CD8-positive, alpha-beta memory T cell (primary cell): Measurements from ENCODE around the gene ZP1. TPM values are rescaled to one million over a fixed set of nuclear protein-coding genes. Genes with fewer than 3 reads are reported as not detected.

Experiments
- CTCF ChIA-PET: fragments of 350-600 bp; sonication (Branson Sonifier 250); formaldehyde crosslinking; loops from one replicate; lab custom pipeline; 2021; ENCODE audit warnings: antibody characterized with exemption; lab: Charles Lee
- POLR2A ChIA-PET: fragments of 350-600 bp; sonication (Branson Sonifier 250); formaldehyde crosslinking; loops from one replicate; lab custom pipeline; 2021; ENCODE audit warnings: antibody characterized with exemption; lab: Charles Lee
- DNase-seq, 5 donors: peaks; one replicate each; pipeline versions ENCODE4 v3.0.0 to v3.0.0-alpha.2; 2020 to 2022; ENCODE audit warnings: mixed read lengths in 1 of 5
- H3K27ac ChIP-seq: one replicate; pipeline ENCODE4 v1.7.0; 2013; ENCODE audit warnings: low read depth, mild to moderate bottlenecking, low read length, moderate library complexity
- H3K27me3 ChIP-seq: 2 replicates; pipeline ENCODE4 v1.7.0; 2013; ENCODE audit warnings: low read length, mild to moderate bottlenecking; ENCODE audit not compliant: insufficient read depth, poor library complexity, severe bottlenecking
- H3K36me3 ChIP-seq: 2 replicates; pipeline ENCODE4 v1.7.0; 2013; ENCODE audit warnings: mild to moderate bottlenecking, low read length, moderate library complexity; ENCODE audit not compliant: insufficient read depth
- H3K4me1 ChIP-seq: 2 replicates; pipeline ENCODE4 v1.7.0; 2013; ENCODE audit warnings: mild to moderate bottlenecking, low read length, moderate library complexity; ENCODE audit not compliant: insufficient read depth
- H3K4me3 ChIP-seq: 2 replicates; pipeline ENCODE4 v1.7.0; 2013; ENCODE audit warnings: mild to moderate bottlenecking, low read length
- H3K9me3 ChIP-seq: 2 replicates; pipeline ENCODE4 v1.7.0; 2013; ENCODE audit warnings: mild to moderate bottlenecking, low read length
- H3K27ac Mint-ChIP-seq, 8 donors: one replicate each; pipeline ENCODE4 v1.8.0; 2020 to 2021; ENCODE audit warnings: mixed read lengths in 8 of 8, mild to moderate bottlenecking in 6 of 8, inconsistent platforms in 3 of 8, moderate library complexity in 3 of 8
- H3K27me3 Mint-ChIP-seq, 2 donors: one replicate each; pipeline ENCODE4 v1.8.0; 2020 to 2021; ENCODE audit warnings: mixed read lengths in 2 of 2, mild to moderate bottlenecking in 1 of 2, moderate library complexity in 1 of 2
- H3K36me3 Mint-ChIP-seq, 3 donors: one replicate each; pipeline ENCODE4 v1.8.0; 2020 to 2021; ENCODE audit warnings: mixed read lengths in 3 of 3, inconsistent platforms in 1 of 3, mild to moderate bottlenecking in 1 of 3
- H3K4me1 Mint-ChIP-seq, 3 donors: one replicate each; pipeline ENCODE4 v1.8.0; 2020 to 2021; ENCODE audit warnings: mixed read lengths in 3 of 3, inconsistent platforms in 1 of 3, mild to moderate bottlenecking in 1 of 3
- H3K4me3 Mint-ChIP-seq, 7 donors: one replicate each; pipeline ENCODE4 v1.8.0; 2020 to 2021; ENCODE audit warnings: mixed read lengths in 7 of 7, mild to moderate bottlenecking in 6 of 7, moderate library complexity in 4 of 7, inconsistent platforms in 2 of 7
- H3K9me3 Mint-ChIP-seq, 5 donors: one replicate each; pipeline ENCODE4 v1.8.0; 2020 to 2022; ENCODE audit warnings: mixed read lengths in 5 of 5, mild to moderate bottlenecking in 3 of 5, moderate library complexity in 2 of 5, inconsistent platforms in 1 of 5
- polyA plus RNA-seq: library from polyadenylated mRNA; unstranded; fragments of 300-500 nt; fragmentation: Illumina TruSeq; gene quantifications from one replicate; pipeline ENCODE4 v1.2.3, GENCODE V29; 2021
- total RNA-seq, 2 experiments: library from RNA; stranded (reverse); gene quantifications; one replicate each; pipeline ENCODE4 v1.2.3, GENCODE V29; 2021

ZP1 gene
- total and polyA plus RNA-seq, 3 experiments from 2014 or later, result 0.22 TPM; not detected in 2

DNA sequence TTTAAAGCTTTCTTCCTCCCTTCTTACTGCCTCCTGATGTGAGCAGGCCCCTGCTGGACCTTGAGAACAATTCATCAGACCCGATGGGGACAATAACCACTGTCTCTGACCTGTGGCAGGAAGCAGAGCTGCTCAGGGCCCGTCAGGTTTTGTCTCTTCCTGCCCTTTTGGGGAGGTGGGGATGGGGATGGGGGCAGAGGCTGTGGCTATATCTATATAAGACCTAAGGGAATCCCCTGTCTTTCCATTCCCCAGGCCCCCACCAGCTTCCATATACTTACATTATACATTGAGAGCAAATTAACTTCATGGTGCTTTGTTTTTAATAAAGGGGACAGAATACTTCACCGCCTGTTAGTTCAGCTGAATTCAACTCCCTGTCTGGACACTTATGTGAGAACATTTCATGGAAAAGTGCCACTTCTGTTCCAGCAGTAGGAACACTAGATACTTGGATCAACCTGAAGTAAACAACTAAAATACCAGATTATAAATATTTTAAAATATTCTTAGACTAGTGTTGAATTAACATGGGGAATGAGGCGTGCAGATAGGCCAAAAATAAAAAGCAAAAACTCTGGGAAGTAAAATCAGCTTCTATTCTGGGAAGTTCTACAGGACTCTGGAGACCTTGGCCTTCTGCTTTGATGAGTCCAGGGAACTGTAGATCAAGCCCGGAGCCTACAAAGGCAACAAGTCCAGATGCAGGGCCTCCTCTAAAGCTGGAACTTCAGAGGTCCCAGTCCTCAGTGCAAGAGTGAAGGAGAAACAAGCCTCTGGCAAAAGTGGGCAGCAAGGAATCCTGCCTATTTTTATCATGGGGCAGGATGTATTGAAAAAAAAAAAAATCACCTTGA is 11.1 kb downstream of the ZP1 start:
- H3K27ac ChIP-seq, result no peak overlapping the region
- no peaks in the 10 kb centered on the region for H3K27me3 ChIP-seq
- H3K9me3 ChIP-seq, result no peaks in the 10 kb centered on the region
- Mint-ChIP-seq H3K27me3 (no peaks in the 10 kb centered on the region), H3K36me3 (peaks cover 0 to 59% (median 16%) of the 10 kb centered on the region in 3 donors), H3K27ac (peak overlapping the region in 2 of 8 donors; percentile 18 to 69), H3K9me3 (no peaks in the 10 kb centered on the region), H3K4me3 (no peak overlapping the region), H3K4me1 (peaks cover 0 to 9% (median 5%) of the 10 kb centered on the region in 3 donors)
- H3K4me3 ChIP-seq, result no peak overlapping the region
- H3K4me1 ChIP-seq, result peaks cover under 1% of the 10 kb centered on the region
- CTCF ChIA-PET, result interaction anchor here (1.0 to 1.6 kb wide), 2 partner anchors 9 to 23 kb away, joined by 3 read pairs; no protein-coding TSS in a partner anchor
- H3K36me3 ChIP-seq, result peaks cover 10% of the 10 kb centered on the region
- POLR2A ChIA-PET, result interaction anchor here (0.9 kb wide), 1 partner anchor 10 kb away, joined by 3 read pairs; no protein-coding TSS in a partner anchor
- DNase-seq, result no peak

DNA sequence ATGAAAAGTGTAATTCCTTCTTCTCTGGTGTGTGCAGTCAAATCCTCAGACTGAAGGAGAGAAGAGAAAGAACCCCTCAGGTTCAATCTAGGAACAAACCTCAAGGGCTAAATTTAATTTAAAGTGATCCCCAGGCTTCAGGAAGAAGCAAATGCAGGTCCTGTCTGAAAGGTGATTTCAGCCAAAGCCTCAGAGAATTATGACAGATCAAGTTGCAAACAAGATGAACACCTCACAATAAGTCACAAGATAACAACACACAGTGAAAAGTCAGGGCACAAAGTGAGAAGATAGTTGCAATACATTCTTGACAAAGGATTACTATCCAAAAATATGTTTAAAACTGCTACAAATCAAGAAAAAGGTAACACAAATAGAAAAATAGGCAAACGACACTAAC is 11.8 kb downstream of the ZP1 start:
- H3K4me1 ChIP-seq, result no peaks in the 10 kb centered on the region
- H3K4me3 ChIP-seq, result no peak overlapping the region
- H3K4me1 Mint-ChIP-seq, result peaks cover 2 to 8% (median 3%) of the 10 kb centered on the region in 3 donors
- no peaks in the 10 kb centered on the region for H3K27me3 ChIP-seq
- H3K27me3 Mint-ChIP-seq, result no peaks in the 10 kb centered on the region
- DNase-seq, result no peak
- CTCF ChIA-PET, result interaction anchor here (1.0 to 1.6 kb wide), 2 partner anchors 8 to 22 kb away, joined by 3 read pairs; no protein-coding TSS in a partner anchor
- no peaks in the 10 kb centered on the region for H3K9me3 ChIP-seq
- H3K4me3 Mint-ChIP-seq, result no peak overlapping the region
- H3K36me3 Mint-ChIP-seq, result peaks cover 0 to 65% (median 19%) of the 10 kb centered on the region in 3 donors
- POLR2A ChIA-PET, result no interaction called here
- H3K27ac ChIP-seq, result no peak overlapping the region
- no peaks in the 10 kb centered on the region for H3K9me3 Mint-ChIP-seq
- H3K36me3 ChIP-seq, result peaks cover 10% of the 10 kb centered on the region
- no peak overlapping the region for H3K27ac Mint-ChIP-seq

DNA sequence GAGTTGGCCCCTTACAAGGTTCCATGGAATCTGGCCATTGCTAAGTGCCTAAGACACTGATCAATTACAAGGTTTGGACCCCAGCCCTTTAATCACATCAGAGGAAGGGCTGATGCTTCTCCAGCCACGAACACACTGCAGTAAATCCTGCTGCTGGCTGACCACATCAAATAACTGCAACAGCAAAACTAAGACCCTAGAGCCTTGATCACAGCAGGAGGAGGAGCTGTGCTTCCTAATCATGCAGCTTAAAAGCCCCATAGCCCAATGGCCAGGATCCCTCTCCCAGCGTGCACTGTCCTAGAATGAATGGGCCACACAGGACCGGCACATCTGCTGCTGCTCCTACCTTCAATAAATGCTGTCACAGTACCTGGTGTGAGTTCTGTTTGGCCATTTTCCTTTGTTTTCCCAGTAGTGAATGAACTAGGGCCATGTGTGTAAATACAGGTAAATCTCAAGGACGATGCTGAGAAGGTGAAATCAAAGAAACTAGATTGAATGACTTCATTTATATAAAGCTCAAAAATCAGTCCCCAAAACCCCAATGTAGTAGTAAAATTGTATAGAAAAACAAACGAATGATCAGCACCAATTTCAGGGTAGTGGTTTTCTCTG is 12.7 kb downstream of the ZP1 start:
- ChIA-PET CTCF (no interaction called here), POLR2A (no interaction called here)
- H3K4me3 ChIP-seq, result no peak overlapping the region
- H3K4me3 Mint-ChIP-seq, result no peak overlapping the region
- H3K4me1 ChIP-seq, result no peaks in the 10 kb centered on the region
- H3K36me3 Mint-ChIP-seq, result peaks cover 0 to 67% (median 21%) of the 10 kb centered on the region in 3 donors
- no peaks in the 10 kb centered on the region for H3K9me3 Mint-ChIP-seq
- H3K27ac ChIP-seq, result no peak overlapping the region
- H3K27me3 Mint-ChIP-seq, result no peaks in the 10 kb centered on the region
- H3K9me3 ChIP-seq, result no peaks in the 10 kb centered on the region
- H3K27me3 ChIP-seq, result no peaks in the 10 kb centered on the region
- H3K27ac Mint-ChIP-seq, result peak overlapping the region in 1 of 8 donors; percentile 29
- H3K4me1 Mint-ChIP-seq, result peaks cover 0 to 6% (median 2%) of the 10 kb centered on the region in 3 donors
- no peak for DNase-seq
- H3K36me3 ChIP-seq, result peaks cover 10% of the 10 kb centered on the region

DNA sequence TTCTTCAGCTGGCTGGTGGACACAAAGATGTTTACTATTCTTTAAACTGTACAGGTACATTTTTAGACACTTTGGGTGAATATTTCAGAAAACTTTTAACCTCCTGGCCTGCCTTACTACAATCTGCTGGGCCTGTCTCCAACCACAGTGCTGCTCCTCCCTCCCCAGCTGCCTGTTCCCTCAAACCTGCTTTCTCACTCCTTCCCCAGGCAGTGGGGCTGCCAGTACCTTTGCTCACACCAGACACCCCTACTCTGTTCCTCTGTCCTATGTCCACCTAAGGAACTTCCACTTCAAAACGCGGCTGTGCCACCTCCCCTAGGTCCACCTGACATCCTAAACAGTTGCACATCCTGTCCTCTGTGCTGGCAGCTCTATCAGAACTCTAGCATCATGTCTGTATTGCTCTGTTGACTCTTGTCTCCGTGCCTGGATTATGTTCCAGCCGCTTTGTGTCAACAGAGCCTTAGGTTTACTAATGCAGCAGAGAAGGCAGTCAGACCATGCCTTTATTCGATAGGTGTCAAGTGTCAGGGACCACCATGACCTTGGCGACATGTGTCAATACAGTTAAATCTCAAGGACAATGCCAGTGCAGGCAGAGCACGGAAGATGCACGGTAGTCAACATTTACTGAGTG is 13.4 kb downstream of the ZP1 start:
- Histone ChIP-seq H3K27me3 (no peaks in the 10 kb centered on the region), H3K4me1 (no peaks in the 10 kb centered on the region), H3K4me3 (no peak overlapping the region), H3K36me3 (peaks cover 10% of the 10 kb centered on the region), H3K9me3 (no peaks in the 10 kb centered on the region), H3K27ac (no peak overlapping the region)
- peak overlapping the region in 4 of 8 donors; percentile 3 to 83 (median 52) for H3K27ac Mint-ChIP-seq
- CTCF ChIA-PET, result no interaction called here
- H3K4me1 Mint-ChIP-seq, result peaks cover 0 to 6% (median 2%) of the 10 kb centered on the region in 3 donors
- H3K9me3 Mint-ChIP-seq, result no peaks in the 10 kb centered on the region
- H3K36me3 Mint-ChIP-seq, result peaks cover 0 to 66% (median 21%) of the 10 kb centered on the region in 3 donors
- no peak for DNase-seq
- H3K27me3 Mint-ChIP-seq, result no peaks in the 10 kb centered on the region
- POLR2A ChIA-PET, result no interaction called here
- H3K4me3 Mint-ChIP-seq, result no peak overlapping the region

DNA sequence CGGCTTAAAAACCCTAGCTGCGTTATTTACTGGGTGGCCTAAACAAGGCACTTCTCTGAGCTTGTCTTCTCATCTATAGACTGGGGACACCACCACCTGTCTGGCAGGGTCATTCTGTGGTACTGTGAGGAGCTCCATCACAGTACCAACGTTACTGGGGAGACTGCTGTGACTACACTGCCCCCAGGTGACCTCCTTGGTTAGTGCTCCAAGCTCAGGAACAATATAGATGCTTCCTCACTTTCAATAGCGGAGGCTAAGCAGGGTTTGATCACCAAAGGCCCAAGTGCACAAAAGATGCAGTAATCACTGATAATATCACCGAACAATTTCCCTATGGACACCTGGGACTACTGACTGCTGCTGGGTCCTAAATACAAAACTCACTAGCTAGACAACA is 20.2 kb downstream of the ZP1 start:
- ChIA-PET POLR2A (interaction anchor here (0.6 to 1.0 kb wide), 5 partner anchors 19 to 112 kb away, joined by 3 to 5 read pairs (median 3); no protein-coding TSS in a partner anchor), CTCF (interaction anchor here (0.9 to 4.9 kb wide), 18 partner anchors 9 to 112 kb away, joined by 3 to 64 read pairs (median 4); partner anchors contain the start of genes PRPF19, PTGDR2 and ZP1)
- H3K27ac Mint-ChIP-seq, result peak overlapping the region in 5 of 8 donors; percentile 7 to 74 (median 48)
- Histone ChIP-seq H3K4me3 (no peak overlapping the region), H3K27ac (no peak overlapping the region), H3K4me1 (no peaks in the 10 kb centered on the region), H3K9me3 (no peaks in the 10 kb centered on the region), H3K36me3 (no peaks in the 10 kb centered on the region), H3K27me3 (no peaks in the 10 kb centered on the region)
- peak in 1 of 5 donors; percentile 38 for DNase-seq
- peaks cover 14 to 70% (median 15%) of the 10 kb centered on the region in 3 donors for H3K36me3 Mint-ChIP-seq
- no peaks in the 10 kb centered on the region for H3K27me3 Mint-ChIP-seq
- H3K4me1 Mint-ChIP-seq, result peaks cover 6 to 8% (median 8%) of the 10 kb centered on the region in 3 donors
- H3K4me3 Mint-ChIP-seq, result no peak overlapping the region
- no peaks in the 10 kb centered on the region for H3K9me3 Mint-ChIP-seq

DNA sequence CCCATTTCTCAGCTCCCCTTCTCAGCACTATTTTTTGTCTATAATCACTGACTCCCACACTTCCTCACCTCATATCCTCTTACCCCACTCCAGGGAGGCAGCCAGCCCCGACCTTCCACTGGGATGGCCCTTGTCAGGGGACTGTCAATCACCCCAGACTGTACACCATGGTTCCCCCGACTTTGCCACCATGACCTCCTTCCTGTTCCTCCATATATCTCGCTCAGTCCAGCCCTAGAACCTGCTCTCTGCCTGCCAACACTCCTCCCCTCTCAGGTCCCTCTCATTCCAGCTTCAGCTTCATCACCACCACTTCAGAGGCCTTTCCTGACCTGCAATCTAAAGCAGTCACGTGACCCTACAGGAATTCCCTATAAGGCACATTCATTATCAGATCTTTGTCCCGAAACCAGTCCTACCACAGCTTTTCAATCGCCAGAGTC is 22.5 kb downstream of the ZP1 start:
- H3K36me3 ChIP-seq, result peaks cover 2% of the 10 kb centered on the region
- H3K4me1 ChIP-seq, result no peaks in the 10 kb centered on the region
- H3K27me3 ChIP-seq, result no peaks in the 10 kb centered on the region
- H3K9me3 ChIP-seq, result no peaks in the 10 kb centered on the region
- no peak for DNase-seq
- POLR2A ChIA-PET, result no interaction called here
- no peaks in the 10 kb centered on the region for H3K27me3 Mint-ChIP-seq
- CTCF ChIA-PET, result interaction anchor here (0.7 to 4.9 kb wide), 5 partner anchors 9 to 114 kb away, joined by 3 to 64 read pairs (median 3); no protein-coding TSS in a partner anchor
- H3K4me1 Mint-ChIP-seq, result peaks cover 0 to 8% (median 6%) of the 10 kb centered on the region in 3 donors
- no peak overlapping the region for H3K27ac ChIP-seq
- H3K9me3 Mint-ChIP-seq, result no peaks in the 10 kb centered on the region
- peaks cover 7 to 75% (median 18%) of the 10 kb centered on the region in 3 donors for H3K36me3 Mint-ChIP-seq
- H3K27ac Mint-ChIP-seq, result peak overlapping the region in 4 of 8 donors; percentile 1 to 48 (median 23)
- no peak overlapping the region for H3K4me3 ChIP-seq
- H3K4me3 Mint-ChIP-seq, result no peak overlapping the region

DNA sequence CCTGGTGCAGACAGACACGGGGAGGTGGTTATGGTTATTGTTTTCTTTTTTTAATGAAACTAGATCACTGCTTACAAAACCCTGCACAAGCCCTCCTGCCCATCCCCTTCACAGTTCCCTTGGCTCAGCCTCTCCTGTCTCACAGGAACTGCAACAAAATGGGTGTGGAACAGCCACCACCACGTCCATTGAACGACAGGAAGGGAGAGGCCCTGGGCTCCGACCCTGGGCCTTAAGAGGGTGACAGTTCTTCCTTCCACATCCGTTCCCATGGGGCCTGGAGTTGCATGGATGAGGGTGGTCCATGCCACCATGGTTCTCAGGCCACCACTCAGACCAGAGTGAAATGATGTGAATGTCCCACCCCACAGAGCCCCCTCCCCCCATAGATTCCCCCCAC is 23.4 kb downstream of the ZP1 start:
- Histone ChIP-seq H3K27ac (no peak overlapping the region), H3K4me3 (no peak overlapping the region), H3K36me3 (peaks cover 10% of the 10 kb centered on the region), H3K4me1 (no peaks in the 10 kb centered on the region), H3K9me3 (no peaks in the 10 kb centered on the region), H3K27me3 (no peaks in the 10 kb centered on the region)
- ChIA-PET POLR2A (no interaction called here), CTCF (interaction anchor here (0.9 to 4.9 kb wide), 4 partner anchors 15 to 115 kb away, joined by 3 to 64 read pairs (median 3); no protein-coding TSS in a partner anchor)
- Mint-ChIP-seq H3K27me3 (no peaks in the 10 kb centered on the region), H3K4me3 (no peak overlapping the region), H3K27ac (no peak overlapping the region), H3K9me3 (no peaks in the 10 kb centered on the region), H3K4me1 (peaks cover 0 to 8% (median 8%) of the 10 kb centered on the region in 3 donors), H3K36me3 (peaks cover 6 to 79% (median 18%) of the 10 kb centered on the region in 3 donors)
- no peak for DNase-seq
